ENCODE measurements around the gene COBL. TPM values are rescaled to one million over a fixed set of nuclear protein-coding genes. Genes with fewer than 3 reads are reported as not detected.

COBL gene
- total RNA-seq, 4 donors from 2014 or later: under 0.01 to 7.7 (median 2.6) TPM

DNA sequence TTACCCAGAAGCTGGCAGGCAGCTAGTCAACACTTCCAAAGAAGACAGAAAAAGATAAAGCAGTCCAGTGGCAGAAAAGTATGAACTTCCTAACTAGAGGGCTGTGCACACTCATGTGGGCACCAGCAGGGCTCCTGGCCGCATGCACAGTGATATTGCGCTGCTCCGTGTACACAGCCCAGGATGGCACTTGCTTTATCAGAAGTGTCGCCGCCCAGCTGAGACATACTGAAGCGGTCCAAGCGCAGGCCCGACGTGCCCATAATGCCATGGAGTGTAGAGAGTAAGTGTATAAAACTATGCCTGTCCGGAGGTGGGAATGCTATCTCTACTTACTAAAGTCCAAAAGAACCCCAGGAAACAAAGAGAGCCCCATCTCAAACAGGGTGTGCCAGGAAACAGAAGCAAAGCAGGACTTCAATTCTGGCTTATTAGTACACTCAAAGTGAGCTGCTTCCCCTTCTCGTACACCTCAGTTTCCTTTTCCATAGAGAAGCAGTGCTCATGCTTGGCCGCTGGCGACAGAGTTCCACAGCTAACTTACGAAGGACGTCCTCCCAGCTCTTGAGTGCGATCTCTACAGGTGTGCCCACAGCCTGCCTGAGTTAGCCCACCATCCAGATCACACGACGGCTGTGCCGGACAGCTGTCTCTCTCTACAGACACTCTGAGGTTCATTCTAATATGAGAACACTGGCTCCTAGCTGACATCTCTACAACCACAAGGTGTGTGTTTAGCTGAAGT, 234.3 kb downstream of the COBL start:
- no peak overlapping the region for H3K27ac ChIP-seq
- no peak overlapping the region for H3K4me3 ChIP-seq
- H3K9me3 ChIP-seq: no peaks in the 10 kb centered on the region
- H3K4me1 ChIP-seq: no peaks in the 10 kb centered on the region
- no peaks in the 10 kb centered on the region for H3K27me3 ChIP-seq
- no peak for TF ChIP-seq POLR2A (IDR thresholded peaks at IDR 0.05)
- TF ChIP-seq, protein P1, sequence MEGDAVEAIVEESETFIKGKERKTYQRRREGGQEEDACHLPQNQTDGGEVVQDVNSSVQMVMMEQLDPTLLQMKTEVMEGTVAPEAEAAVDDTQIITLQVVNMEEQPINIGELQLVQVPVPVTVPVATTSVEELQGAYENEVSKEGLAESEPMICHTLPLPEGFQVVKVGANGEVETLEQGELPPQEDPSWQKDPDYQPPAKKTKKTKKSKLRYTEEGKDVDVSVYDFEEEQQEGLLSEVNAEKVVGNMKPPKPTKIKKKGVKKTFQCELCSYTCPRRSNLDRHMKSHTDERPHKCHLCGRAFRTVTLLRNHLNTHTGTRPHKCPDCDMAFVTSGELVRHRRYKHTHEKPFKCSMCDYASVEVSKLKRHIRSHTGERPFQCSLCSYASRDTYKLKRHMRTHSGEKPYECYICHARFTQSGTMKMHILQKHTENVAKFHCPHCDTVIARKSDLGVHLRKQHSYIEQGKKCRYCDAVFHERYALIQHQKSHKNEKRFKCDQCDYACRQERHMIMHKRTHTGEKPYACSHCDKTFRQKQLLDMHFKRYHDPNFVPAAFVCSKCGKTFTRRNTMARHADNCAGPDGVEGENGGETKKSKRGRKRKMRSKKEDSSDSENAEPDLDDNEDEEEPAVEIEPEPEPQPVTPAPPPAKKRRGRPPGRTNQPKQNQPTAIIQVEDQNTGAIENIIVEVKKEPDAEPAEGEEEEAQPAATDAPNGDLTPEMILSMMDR (IDR thresholded peaks at IDR 0.05): no peak
- intact Hi-C loops (cut with DNase I; ENCODE audit: low total_unique reads): no loop called here
- H3K36me3 ChIP-seq: no peaks in the 10 kb centered on the region
- DNase-seq: no peak

DNA sequence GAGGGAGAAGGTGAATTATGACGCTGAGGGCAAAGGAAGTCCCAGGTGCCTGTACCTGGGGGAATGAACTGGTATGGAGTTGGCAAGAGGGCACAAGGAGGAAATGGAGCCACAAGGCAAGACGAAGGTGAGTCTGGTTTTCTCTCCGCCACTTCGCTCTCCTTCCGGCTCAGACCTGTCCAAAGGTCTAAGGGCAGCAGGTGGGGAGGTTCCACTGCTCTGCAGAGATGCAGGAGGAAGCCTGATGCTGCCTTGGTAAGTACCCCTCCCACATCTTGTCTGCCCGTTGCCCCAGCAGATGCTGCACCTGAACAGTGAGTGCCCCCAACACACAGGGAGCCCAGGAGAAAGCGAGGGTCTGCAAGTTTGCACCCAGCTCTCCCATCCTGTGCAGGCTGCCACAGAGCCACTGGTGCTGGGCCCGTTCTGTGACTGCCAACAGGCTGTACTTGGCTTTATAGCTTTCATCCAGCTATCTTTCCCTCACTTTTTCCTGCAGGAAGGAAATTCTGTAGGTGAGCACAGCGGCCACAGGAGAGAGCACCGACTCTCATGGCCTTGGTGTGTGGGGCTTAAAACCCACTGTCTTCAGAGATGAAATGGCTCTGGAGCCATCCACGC, 235.2 kb downstream of the COBL start:
- Histone ChIP-seq H3K9me3 (no peaks in the 10 kb centered on the region), H3K36me3 (no peaks in the 10 kb centered on the region), H3K4me3 (no peak overlapping the region), H3K27ac (no peak overlapping the region), H3K27me3 (no peaks in the 10 kb centered on the region), H3K4me1 (no peaks in the 10 kb centered on the region)
- TF ChIP-seq, protein P1 (IDR thresholded peaks at IDR 0.05): no peak
- DNase-seq: no peak
- intact Hi-C loops (cut with DNase I; ENCODE audit: low total_unique reads): no loop called here

DNA sequence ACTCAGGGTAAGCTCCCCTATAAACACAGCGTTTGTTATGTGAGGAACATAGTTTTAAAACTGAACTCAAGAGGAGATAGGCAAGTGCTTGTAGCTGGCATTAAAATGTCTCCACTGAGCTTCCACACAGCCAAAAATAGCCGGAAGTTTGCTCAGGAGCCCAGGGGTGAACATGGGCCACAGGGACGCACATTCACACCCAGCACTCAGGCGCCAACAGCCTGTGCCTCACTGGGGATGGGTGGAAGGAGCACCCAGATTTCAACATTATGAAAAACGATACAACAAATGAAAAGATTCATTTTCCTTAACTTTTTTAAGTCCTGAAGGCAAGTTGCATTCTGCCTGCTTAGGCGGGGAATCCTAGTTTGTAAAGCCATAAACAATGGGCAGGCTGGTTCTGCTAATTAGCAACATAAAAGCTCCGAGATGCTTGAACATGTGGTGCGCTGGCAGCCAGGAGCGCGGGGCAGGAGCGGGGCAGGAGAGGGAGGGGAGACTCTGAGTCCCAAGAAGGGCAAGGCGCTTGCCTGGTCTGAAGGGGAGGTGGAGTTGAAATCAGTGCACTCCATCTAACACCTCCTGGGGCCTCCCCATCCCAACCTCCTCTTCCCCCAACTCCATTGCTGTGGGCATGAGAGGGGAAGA, 235.9 kb downstream of the COBL start:
- no peaks in the 10 kb centered on the region for H3K4me1 ChIP-seq
- no peak for TF ChIP-seq POLR2A (IDR thresholded peaks at IDR 0.05)
- TF ChIP-seq, protein P1 (IDR thresholded peaks at IDR 0.05): no peak
- no peaks in the 10 kb centered on the region for H3K9me3 ChIP-seq
- no peak overlapping the region for H3K4me3 ChIP-seq
- H3K36me3 ChIP-seq: no peaks in the 10 kb centered on the region
- intact Hi-C loops (cut with DNase I; ENCODE audit: low total_unique reads): no loop called here
- no peaks in the 10 kb centered on the region for H3K27me3 ChIP-seq
- DNase-seq: no peak
- H3K27ac ChIP-seq: no peak overlapping the region

DNA sequence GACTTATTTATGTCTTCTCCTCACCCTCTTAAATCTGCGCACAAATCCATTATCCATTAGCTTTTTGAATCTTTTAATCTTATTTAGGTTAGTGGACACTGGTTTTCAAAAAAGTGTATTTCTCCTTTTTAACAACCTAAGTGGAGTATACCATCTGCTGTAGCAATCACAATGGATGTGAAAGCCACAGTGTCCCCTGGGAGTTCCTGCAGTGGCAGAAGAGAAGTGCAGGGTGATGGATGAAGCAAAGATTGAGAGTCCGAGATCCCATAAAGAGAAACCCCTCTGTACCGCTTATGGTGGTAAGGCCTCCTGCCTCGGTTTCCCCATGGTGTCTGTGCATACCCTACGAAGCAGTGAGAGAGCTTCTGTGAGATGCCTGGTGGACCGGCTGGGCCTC, 236.4 kb downstream of the COBL start:
- Histone ChIP-seq H3K4me3 (no peak overlapping the region), H3K36me3 (no peaks in the 10 kb centered on the region), H3K27me3 (no peaks in the 10 kb centered on the region), H3K27ac (no peak overlapping the region), H3K9me3 (no peaks in the 10 kb centered on the region), H3K4me1 (no peaks in the 10 kb centered on the region)
- DNase-seq: no peak
- intact Hi-C loops (cut with DNase I; ENCODE audit: low total_unique reads): no loop called here
- TF ChIP-seq, protein P1 (IDR thresholded peaks at IDR 0.05): no peak
- TF ChIP-seq POLR2A (IDR thresholded peaks at IDR 0.05): no peak

DNA sequence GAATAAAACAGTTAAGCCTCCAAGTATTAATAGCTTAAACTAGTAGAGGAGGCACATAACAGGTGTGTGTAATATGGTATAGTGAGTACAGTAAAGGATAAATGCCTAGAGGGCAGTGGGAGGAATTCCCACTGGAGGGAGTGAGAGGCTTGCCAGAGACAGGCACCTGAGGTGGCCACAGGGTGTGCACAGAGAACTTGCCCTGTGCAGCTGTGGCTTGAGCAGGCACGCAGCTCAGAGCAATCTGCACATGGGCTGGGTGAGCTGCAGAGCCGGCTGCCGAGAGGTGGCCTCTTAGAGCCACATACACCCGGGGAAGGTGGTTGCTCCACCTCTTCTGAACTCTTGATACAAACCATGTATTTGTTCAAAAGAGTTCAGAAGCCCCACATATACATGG, 237.1 kb downstream of the COBL start:
- Histone ChIP-seq H3K27me3 (no peaks in the 10 kb centered on the region), H3K4me3 (no peak overlapping the region), H3K27ac (no peak overlapping the region), H3K9me3 (no peaks in the 10 kb centered on the region), H3K36me3 (no peaks in the 10 kb centered on the region), H3K4me1 (no peaks in the 10 kb centered on the region)
- DNase-seq: no peak
- TF ChIP-seq, protein P1 (IDR thresholded peaks at IDR 0.05): no peak
- TF ChIP-seq POLR2A (IDR thresholded peaks at IDR 0.05): no peak
- intact Hi-C loops (cut with DNase I; ENCODE audit: low total_unique reads): no loop called here

Data from uterus (tissue), 4 donors.